ENCODE results near the gene SLC47A1.

SLC47A1 gene

GRCh38 chr17:19592316-19592715 is 58.7 kb downstream of the SLC47A1 start:
- Histone ChIP-seq H3K36me3 (ENCODE audit: control insufficient read depth, insufficient read depth, low read length) (no peaks in the 10 kb centered on the region), H3K9me3 (ENCODE audit: control insufficient read depth, low read length) (no peaks in the 10 kb centered on the region), H3K9ac (ENCODE audit: low read length) (no peak overlapping the region), H3K27me3 (ENCODE audit: control insufficient read depth, insufficient read depth, low read length) (no peaks in the 10 kb centered on the region), H3K4me1 (ENCODE audit: control insufficient read depth, insufficient read depth, low read length) (peaks cover 7% of the 10 kb centered on the region), H3K4me3 (ENCODE audit: low read length) (no peak overlapping the region)

GRCh38 chr17:19596869-19597268 is 63.2 kb downstream of the SLC47A1 start:
- Histone ChIP-seq H3K4me3 (ENCODE audit: low read length) (no peak overlapping the region), H3K9ac (ENCODE audit: low read length) (no peak overlapping the region), H3K27me3 (ENCODE audit: control insufficient read depth, insufficient read depth, low read length) (no peaks in the 10 kb centered on the region), H3K9me3 (ENCODE audit: control insufficient read depth, low read length) (no peaks in the 10 kb centered on the region), H3K36me3 (ENCODE audit: control insufficient read depth, insufficient read depth, low read length) (no peaks in the 10 kb centered on the region), H3K4me1 (ENCODE audit: control insufficient read depth, insufficient read depth, low read length) (no peaks in the 10 kb centered on the region)

GRCh38 chr17:19610311-19610710 is 76.7 kb downstream of the SLC47A1 start:
- Histone ChIP-seq H3K4me3 (ENCODE audit: low read length) (no peak overlapping the region), H3K9me3 (ENCODE audit: control insufficient read depth, low read length) (no peaks in the 10 kb centered on the region), H3K27me3 (ENCODE audit: control insufficient read depth, insufficient read depth, low read length) (no peaks in the 10 kb centered on the region), H3K9ac (ENCODE audit: low read length) (no peak overlapping the region), H3K36me3 (ENCODE audit: control insufficient read depth, insufficient read depth, low read length) (no peaks in the 10 kb centered on the region), H3K4me1 (ENCODE audit: control insufficient read depth, insufficient read depth, low read length) (no peaks in the 10 kb centered on the region)

GRCh38 chr17:19610879-19611278 is 77.2 kb downstream of the SLC47A1 start:
- no peaks in the 10 kb centered on the region for H3K4me1 ChIP-seq (ENCODE audit: control insufficient read depth, insufficient read depth, low read length)
- H3K9ac ChIP-seq (ENCODE audit: low read length): no peak overlapping the region
- no peaks in the 10 kb centered on the region for H3K9me3 ChIP-seq (ENCODE audit: control insufficient read depth, low read length)
- H3K4me3 ChIP-seq (ENCODE audit: low read length): no peak overlapping the region
- H3K27me3 ChIP-seq (ENCODE audit: control insufficient read depth, insufficient read depth, low read length): no peaks in the 10 kb centered on the region
- H3K36me3 ChIP-seq (ENCODE audit: control insufficient read depth, insufficient read depth, low read length): no peaks in the 10 kb centered on the region

- Histone ChIP-seq H3K4me1 (ENCODE audit: control insufficient read depth, insufficient read depth, low read length) (no peaks in the 10 kb centered on the region), H3K9ac (ENCODE audit: low read length) (no peak overlapping the region), H3K27me3 (ENCODE audit: control insufficient read depth, insufficient read depth, low read length) (no peaks in the 10 kb centered on the region), H3K36me3 (ENCODE audit: control insufficient read depth, insufficient read depth, low read length) (no peaks in the 10 kb centered on the region), H3K4me3 (ENCODE audit: low read length) (no peak overlapping the region), H3K9me3 (ENCODE audit: control insufficient read depth, low read length) (no peaks in the 10 kb centered on the region)
These were observed 80.3 kb downstream of the SLC47A1 start for GRCh38 chr17:19613979-19614378.

- Histone ChIP-seq H3K9me3 (ENCODE audit: control insufficient read depth, low read length) (peaks cover 4% of the 10 kb centered on the region), H3K27me3 (ENCODE audit: control insufficient read depth, insufficient read depth, low read length) (no peaks in the 10 kb centered on the region), H3K4me3 (ENCODE audit: low read length) (no peak overlapping the region), H3K36me3 (ENCODE audit: control insufficient read depth, insufficient read depth, low read length) (no peaks in the 10 kb centered on the region), H3K4me1 (ENCODE audit: control insufficient read depth, insufficient read depth, low read length) (no peaks in the 10 kb centered on the region), H3K9ac (ENCODE audit: low read length) (no peak overlapping the region)
These were observed 81.2 kb downstream of the SLC47A1 start for GRCh38 chr17:19614900-19615299.

- Histone ChIP-seq H3K4me3 (ENCODE audit: low read length) (no peak overlapping the region), H3K4me1 (ENCODE audit: control insufficient read depth, insufficient read depth, low read length) (no peaks in the 10 kb centered on the region), H3K9ac (ENCODE audit: low read length) (no peak overlapping the region), H3K9me3 (ENCODE audit: control insufficient read depth, low read length) (peaks cover 5% of the 10 kb centered on the region), H3K27me3 (ENCODE audit: control insufficient read depth, insufficient read depth, low read length) (no peaks in the 10 kb centered on the region), H3K36me3 (ENCODE audit: control insufficient read depth, insufficient read depth, low read length) (no peaks in the 10 kb centered on the region)
These were observed 84.4 kb downstream of the SLC47A1 start for GRCh38 chr17:19618015-19618414.

GRCh38 chr17:19619705-19620325 is 86.2 kb downstream of the SLC47A1 start:
- Histone ChIP-seq H3K36me3 (ENCODE audit: control insufficient read depth, insufficient read depth, low read length) (no peaks in the 10 kb centered on the region), H3K9ac (ENCODE audit: low read length) (no peak overlapping the region), H3K4me3 (ENCODE audit: low read length) (no peak overlapping the region), H3K27me3 (ENCODE audit: control insufficient read depth, insufficient read depth, low read length) (no peaks in the 10 kb centered on the region), H3K9me3 (ENCODE audit: control insufficient read depth, low read length) (peaks cover 5% of the 10 kb centered on the region), H3K4me1 (ENCODE audit: control insufficient read depth, insufficient read depth, low read length) (no peaks in the 10 kb centered on the region)

- no peaks in the 10 kb centered on the region for H3K4me1 ChIP-seq (ENCODE audit: control insufficient read depth, insufficient read depth, low read length)
- H3K27me3 ChIP-seq (ENCODE audit: control insufficient read depth, insufficient read depth, low read length): no peaks in the 10 kb centered on the region
- H3K4me3 ChIP-seq (ENCODE audit: low read length): no peak overlapping the region
- no peaks in the 10 kb centered on the region for H3K36me3 ChIP-seq (ENCODE audit: control insufficient read depth, insufficient read depth, low read length)
- no peak overlapping the region for H3K9ac ChIP-seq (ENCODE audit: low read length)
- peaks cover 5% of the 10 kb centered on the region for H3K9me3 ChIP-seq (ENCODE audit: control insufficient read depth, low read length)
These were observed 88.0 kb downstream of the SLC47A1 start for GRCh38 chr17:19621697-19622096.

GRCh38 chr17:19626079-19626478 is 92.4 kb downstream of the SLC47A1 start:
- no peak overlapping the region for H3K4me3 ChIP-seq (ENCODE audit: low read length)
- no peaks in the 10 kb centered on the region for H3K9me3 ChIP-seq (ENCODE audit: control insufficient read depth, low read length)
- no peaks in the 10 kb centered on the region for H3K27me3 ChIP-seq (ENCODE audit: control insufficient read depth, insufficient read depth, low read length)
- no peaks in the 10 kb centered on the region for H3K36me3 ChIP-seq (ENCODE audit: control insufficient read depth, insufficient read depth, low read length)
- no peaks in the 10 kb centered on the region for H3K4me1 ChIP-seq (ENCODE audit: control insufficient read depth, insufficient read depth, low read length)
- H3K9ac ChIP-seq (ENCODE audit: low read length): no peak overlapping the region

Measured in mucosa of stomach (tissue), 1 donor.